ENCODE data around the gene ADCY10. TPM values are rescaled to one million over a fixed set of nuclear protein-coding genes. Genes with fewer than 3 reads are reported as not detected.
"Not testable (repeated sequence)": the region's sequence is repeated elsewhere in the genome, so short reads cannot be mapped to it uniquely, and the experiment has no call there.

ADCY10 gene
- total and polyA plus RNA-seq, 2 donors (not counting 1 experiment from before 2014, with no cell fraction given) = 0.09 to 0.17 TPM

DNA sequence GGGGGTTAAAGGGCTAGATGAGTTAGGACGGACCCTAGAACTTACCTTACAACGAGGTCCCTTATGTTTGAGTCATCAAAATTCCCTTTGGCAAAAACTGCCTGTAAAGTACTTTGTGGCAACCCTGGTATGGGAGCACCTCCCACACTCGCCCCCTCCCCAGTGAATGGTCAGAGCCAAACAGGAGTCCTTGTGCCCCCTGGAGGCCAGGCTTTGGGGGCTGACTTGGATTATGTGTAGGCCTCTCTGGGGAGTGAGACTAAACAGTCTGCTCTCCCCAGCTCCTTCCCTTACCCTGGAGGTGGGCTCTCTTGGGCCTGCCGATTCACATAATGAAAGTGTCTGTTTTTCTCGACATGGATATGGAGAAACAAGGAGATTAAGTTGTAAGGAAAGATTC, 81.2 kb downstream of the ADCY10 start:
- Histone ChIP-seq H3K4me1 (ENCODE audit: control insufficient read depth, extremely low read depth, insufficient read depth, low read length) (no peaks in the 10 kb centered on the region), H4K20me1 (ENCODE audit: control insufficient read depth, extremely low read depth, insufficient read depth, low read length) (no peaks in the 10 kb centered on the region), H2AFZ (ENCODE audit: low read length) (no peak overlapping the region), H3K4me3 (replicated peaks in 1 of 4; ENCODE audit: control extremely low read depth in 1 of 4, insufficient read depth in 1 of 4, low read depth in 3 of 4, low read length in 4 of 4) (no peak overlapping the region), H3K79me2 (ENCODE audit: control insufficient read depth, insufficient read depth, low read length) (no peaks in the 10 kb centered on the region), H3K9ac (ENCODE audit: insufficient read depth, low read length) (no peak overlapping the region), H3K4me2 (ENCODE audit: extremely low read depth, insufficient read depth, low read length) (no peak overlapping the region), H3K36me3 (ENCODE audit: control insufficient read depth, insufficient read depth, low read length) (no peaks in the 10 kb centered on the region), H3K9me3 (ENCODE audit: control insufficient read depth, insufficient read depth, low read depth, low read length) (no peaks in the 10 kb centered on the region), H3K27me3 (ENCODE audit: control insufficient read depth, insufficient read depth, low read length) (no peaks in the 10 kb centered on the region), H3K27ac (ENCODE audit: insufficient read depth, low read length) (no peak overlapping the region)
- TF ChIP-seq EZH2 (IDR thresholded peaks at IDR 0.05; ENCODE audit: low read length, missing control alignments) = no peak
- TF ChIP-seq CTCF (conservative IDR thresholded peaks at IDR 0.05 in 1 of 2, IDR thresholded peaks at IDR 0.05 in 1 of 2; ENCODE audit: low read depth in 1 of 2, low read length in 2 of 2) = no peak
- no peak for DNase-seq (ENCODE audit: low read depth in 2 of 2)

DNA sequence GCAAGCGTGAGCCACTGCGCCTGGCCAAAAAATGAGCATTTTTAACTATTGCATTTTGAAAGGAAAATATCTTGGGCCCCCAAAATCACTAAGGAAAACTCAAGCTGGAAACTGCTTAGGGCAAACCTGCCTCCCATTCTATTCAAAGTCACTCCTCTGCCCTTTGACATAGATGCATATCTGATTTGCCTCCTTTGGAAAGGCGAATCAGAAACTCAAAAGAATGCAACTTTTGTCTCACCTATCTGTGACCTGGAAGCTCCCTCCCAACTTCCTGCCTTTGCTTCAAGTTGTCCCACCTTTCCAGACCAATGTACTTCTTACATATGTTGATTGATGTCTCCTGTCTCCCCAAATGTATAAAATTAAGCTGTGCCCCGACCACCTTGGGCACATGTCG, 83.3 kb downstream of the ADCY10 start:
- H4K20me1 ChIP-seq (ENCODE audit: control insufficient read depth, extremely low read depth, insufficient read depth, low read length); H3K79me2 ChIP-seq (ENCODE audit: control insufficient read depth, insufficient read depth, low read length); H3K36me3 ChIP-seq (ENCODE audit: control insufficient read depth, insufficient read depth, low read length); H3K4me3 ChIP-seq (replicated peaks in 1 of 4; ENCODE audit: control extremely low read depth in 1 of 4, insufficient read depth in 1 of 4, low read depth in 3 of 4, low read length in 4 of 4); H3K27ac ChIP-seq (ENCODE audit: insufficient read depth, low read length); H2AFZ ChIP-seq (ENCODE audit: low read length); H3K9me3 ChIP-seq (ENCODE audit: control insufficient read depth, insufficient read depth, low read depth, low read length); H3K4me1 ChIP-seq (ENCODE audit: control insufficient read depth, extremely low read depth, insufficient read depth, low read length); H3K4me2 ChIP-seq (ENCODE audit: extremely low read depth, insufficient read depth, low read length); DNase-seq (ENCODE audit: low read depth in 2 of 2); H3K9ac ChIP-seq (ENCODE audit: insufficient read depth, low read length); H3K27me3 ChIP-seq (ENCODE audit: control insufficient read depth, insufficient read depth, low read length): not testable (repeated sequence)

DNA sequence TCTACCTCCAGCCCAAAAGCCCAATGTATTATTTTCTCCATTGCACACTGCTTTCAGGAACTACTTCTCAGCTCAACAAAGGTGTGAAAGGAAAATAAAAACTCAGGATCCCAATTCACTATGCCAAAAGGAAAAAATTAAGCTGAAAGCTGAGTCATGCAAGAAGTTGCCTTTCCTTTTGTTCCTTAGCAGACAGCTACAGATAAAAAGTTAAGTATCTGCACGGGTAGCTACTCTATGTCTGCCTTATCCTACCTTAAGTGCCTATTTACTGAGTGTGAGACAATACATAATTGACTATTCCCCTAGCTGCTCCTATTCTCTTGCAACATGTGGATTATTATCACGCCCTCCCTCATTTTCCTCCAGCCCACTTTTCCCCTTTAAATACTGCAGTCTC, 84.1 kb downstream of the ADCY10 start:
- peak in 1 of 2 donors; percentile 31 for DNase-seq (ENCODE audit: low read depth in 2 of 2)
- H3K27ac ChIP-seq (ENCODE audit: insufficient read depth, low read length) = no peak overlapping the region
- H3K4me3 ChIP-seq (replicated peaks in 1 of 4; ENCODE audit: control extremely low read depth in 1 of 4, insufficient read depth in 1 of 4, low read depth in 3 of 4, low read length in 4 of 4) = no peak overlapping the region
- H3K79me2 ChIP-seq (ENCODE audit: control insufficient read depth, insufficient read depth, low read length) = no peaks in the 10 kb centered on the region
- H3K9ac ChIP-seq (ENCODE audit: insufficient read depth, low read length) = no peak overlapping the region
- H3K27me3 ChIP-seq (ENCODE audit: control insufficient read depth, insufficient read depth, low read length) = no peaks in the 10 kb centered on the region
- no peaks in the 10 kb centered on the region for H3K36me3 ChIP-seq (ENCODE audit: control insufficient read depth, insufficient read depth, low read length)
- no peak overlapping the region for H2AFZ ChIP-seq (ENCODE audit: low read length)
- H4K20me1 ChIP-seq (ENCODE audit: control insufficient read depth, extremely low read depth, insufficient read depth, low read length) = no peaks in the 10 kb centered on the region
- H3K4me1 ChIP-seq (ENCODE audit: control insufficient read depth, extremely low read depth, insufficient read depth, low read length) = no peaks in the 10 kb centered on the region
- H3K4me2 ChIP-seq (ENCODE audit: extremely low read depth, insufficient read depth, low read length) = no peak overlapping the region
- TF ChIP-seq EZH2 (IDR thresholded peaks at IDR 0.05; ENCODE audit: low read length, missing control alignments) (no peak), CTCF (conservative IDR thresholded peaks at IDR 0.05 in 1 of 2, IDR thresholded peaks at IDR 0.05 in 1 of 2; ENCODE audit: low read depth in 1 of 2, low read length in 2 of 2) (no peak)
- no peaks in the 10 kb centered on the region for H3K9me3 ChIP-seq (ENCODE audit: control insufficient read depth, insufficient read depth, low read depth, low read length)

Data from fibroblast of lung (primary cell).